Stimulated activated CD4-positive, alpha-beta T cell treated with anti-CD3 and anti-CD28 coated beads, Interleukin-12 subunit alpha, Interleukin-12 subunit beta, amount 100 ng/mL, for 24 hours (primary cell): ENCODE data around the gene LRR1.
"Not testable (repeated sequence)": the region's sequence is repeated elsewhere in the genome, so short reads cannot be mapped to it uniquely, and the experiment has no call there.

Source experiments
- DNase-seq, 2 experiments: peaks; one replicate each; pipeline ENCODE4 v3.0.0-alpha.2; 2020; ENCODE audit warnings: low read depth in 2 of 2

Gene LRR1

DNA sequence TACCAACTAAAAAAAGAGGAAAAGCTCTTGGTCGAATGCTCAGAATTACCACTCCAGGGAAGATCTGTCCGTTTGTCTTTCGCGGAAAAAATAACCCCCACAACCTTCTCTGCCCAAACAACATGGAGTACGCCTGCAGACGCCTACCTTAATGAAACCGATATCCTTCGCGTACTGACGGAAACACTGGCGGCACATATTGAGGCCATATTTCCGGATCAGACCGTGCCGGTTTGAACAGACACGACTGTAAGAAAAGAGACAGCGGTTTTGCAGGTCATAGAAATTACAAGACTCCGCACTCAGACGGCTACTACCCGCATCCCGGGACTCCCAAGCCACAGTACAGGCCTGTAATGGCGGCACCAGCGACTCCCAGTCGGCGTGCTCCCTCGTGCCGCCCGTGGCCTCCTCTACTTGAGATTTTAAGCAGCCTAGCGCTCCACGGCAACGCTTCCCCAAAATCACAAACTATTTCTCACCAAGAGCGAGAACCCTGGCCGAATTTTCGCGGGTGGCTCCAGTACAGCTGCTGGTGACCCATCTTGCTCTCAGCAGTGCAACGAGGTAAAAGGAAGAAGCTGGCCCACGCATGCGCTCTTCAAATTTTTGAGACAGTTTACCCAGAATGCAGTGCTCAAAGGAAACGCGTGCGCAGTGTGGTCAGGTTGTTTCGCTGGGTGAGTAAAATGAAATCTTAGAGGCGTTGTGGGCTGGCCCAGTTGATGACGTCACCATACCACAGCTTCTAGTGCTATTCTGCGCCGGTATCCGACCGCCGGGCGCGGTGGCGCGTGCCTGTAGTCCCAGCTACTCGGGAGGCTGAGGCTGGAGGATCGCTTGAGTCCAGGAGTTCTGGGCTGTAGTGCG lies 12.7 kb upstream of the LRR1 start, which contains the start of gene RPS29:
TSS of gene RPS29 (minus strand) at position 578 of the 870 bp plus-strand sequence. CDS start at position 544, 34 bp downstream.
- peak; percentile 96 to 100 for DNase-seq

DNA sequence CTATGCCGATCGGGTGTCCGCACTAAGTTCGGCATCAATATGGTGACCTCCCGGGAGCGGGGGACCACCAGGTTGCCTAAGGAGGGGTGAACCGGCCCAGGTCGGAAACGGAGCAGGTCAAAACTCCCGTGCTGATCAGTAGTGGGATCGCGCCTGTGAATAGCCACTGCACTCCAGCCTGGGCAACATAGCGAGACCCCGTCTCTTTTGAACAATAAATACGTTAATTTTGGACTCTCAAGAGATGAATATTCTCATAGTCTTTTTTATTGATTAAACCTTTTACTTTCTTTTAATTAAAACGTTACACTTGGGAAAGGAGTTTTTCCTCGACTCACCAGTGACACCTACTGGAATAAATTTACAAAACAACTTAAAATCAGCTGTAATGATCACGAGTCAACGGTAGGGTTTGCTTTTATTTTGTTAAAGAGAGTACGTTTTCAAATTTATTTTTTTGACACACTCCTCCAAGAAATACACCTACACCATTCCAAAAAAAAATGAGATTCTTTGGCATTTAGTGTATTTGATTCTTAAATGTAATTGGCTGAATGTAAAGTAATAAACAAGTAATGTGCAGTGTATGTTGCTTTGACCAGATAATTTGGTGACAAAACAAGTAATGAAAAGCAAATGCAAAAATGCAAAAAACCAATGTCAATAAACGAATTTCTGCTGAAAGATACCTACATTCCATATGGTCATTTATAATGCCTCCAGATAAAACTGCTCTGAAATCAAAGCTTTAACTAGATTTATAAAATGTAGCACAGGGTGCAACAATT lies 11.9 kb upstream of the LRR1 start:
- DNase-seq: peak; percentile 46 to 53

DNA sequence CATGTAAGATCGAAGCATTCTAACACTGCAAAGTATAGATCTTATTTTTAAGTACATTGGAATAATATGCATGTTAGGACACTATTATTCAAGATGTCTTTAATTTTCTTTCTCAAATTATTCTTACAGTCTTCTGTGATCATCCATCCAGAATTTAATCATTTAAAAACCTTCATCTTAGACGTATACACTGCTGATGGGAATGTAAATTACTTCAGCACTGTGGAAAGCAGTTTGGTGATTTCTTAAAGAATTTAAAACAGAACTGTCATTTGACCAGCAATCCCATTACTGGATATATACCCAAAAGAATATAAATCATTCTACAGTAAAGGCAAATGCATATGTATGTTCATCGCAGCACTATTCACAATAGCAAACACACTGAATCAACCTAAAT lies 9.4 kb upstream of the LRR1 start:
- DNase-seq: no peak

DNA sequence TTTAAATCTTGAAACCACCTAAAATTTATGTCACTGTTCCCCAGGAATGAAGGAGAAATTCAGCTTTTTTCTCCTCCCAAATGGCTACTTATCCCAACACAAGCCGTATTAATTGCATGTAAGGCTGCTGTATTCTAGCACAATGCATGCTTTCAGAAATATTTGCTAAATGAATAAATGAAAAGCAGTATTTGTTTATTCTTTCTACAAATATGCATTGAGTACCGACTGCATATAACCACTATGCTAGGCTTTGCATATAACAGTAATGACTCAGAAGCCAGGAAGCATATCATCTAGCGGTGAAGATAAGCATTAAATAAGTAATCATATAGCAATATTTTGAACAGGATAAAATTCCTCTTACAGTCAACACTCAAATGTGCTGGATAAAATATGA lies 5.7 kb upstream of the LRR1 start:
- DNase-seq: no peak

DNA sequence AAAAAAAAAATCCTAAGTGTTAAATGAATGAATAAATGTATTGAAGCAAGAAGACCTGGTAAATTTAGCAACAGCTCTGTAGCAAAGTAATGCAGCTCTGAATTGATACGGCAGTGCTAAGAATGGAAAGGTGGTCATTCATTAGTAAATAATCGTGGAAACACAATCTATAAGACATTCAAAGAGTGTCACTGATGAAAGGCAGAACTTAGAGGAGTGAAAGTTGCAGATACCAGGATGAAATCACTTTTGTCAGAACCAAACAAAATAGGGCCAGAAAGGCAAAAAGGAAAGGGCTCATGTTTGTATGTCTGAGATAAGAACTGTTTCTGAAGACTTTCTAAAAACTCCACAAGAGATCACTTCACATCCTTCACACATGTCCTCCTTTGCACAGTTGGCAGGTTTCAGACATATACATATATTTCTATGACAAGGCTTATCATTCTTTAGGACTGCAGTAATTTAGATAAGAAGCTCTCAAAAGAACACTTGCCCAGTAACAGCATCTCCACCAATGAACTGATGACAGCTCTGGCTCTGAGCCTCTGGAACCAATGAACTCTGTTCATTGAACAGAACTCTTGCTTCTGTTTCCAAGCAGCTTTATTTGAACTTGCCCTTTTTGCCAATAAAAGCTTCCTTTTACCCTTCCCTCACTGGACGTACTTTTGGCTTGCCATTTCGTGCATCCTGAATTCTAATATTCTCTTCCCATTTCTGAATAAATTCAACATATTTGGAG lies 4.2 kb upstream of the LRR1 start:
- no peak for DNase-seq

DNA sequence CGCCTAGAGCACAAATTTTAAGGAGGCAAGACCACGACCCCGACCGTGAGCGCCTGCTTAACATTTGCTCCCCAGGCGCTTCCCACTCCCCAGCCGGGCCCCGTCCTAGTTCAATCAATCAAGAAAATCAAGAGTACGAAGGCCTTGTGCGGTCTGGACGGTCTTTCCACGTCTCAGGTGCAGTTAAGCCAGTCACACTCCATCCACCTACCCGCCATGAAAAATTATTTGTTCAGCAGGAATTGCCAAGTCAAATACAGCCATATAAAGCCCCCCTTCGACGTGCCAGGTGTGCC lies 603 bp upstream of the LRR1 start:
- DNase-seq: no peak

DNA sequence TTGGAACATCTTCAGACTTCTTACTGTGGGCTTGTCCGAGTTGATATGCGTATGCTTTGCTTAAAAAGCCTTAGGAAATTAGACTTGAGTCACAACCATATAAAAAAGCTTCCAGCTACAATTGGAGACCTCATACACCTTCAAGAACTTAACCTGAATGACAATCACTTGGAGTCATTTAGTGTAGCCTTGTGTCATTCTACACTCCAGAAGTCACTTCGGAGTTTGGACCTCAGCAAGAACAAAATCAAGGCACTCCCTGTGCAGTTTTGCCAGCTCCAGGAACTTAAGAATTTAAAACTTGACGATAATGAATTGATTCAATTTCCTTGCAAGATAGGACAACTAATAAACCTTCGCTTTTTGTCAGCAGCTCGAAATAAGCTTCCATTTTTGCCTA lies 8.8 kb downstream of the LRR1 start:
- no peak for DNase-seq

DNA sequence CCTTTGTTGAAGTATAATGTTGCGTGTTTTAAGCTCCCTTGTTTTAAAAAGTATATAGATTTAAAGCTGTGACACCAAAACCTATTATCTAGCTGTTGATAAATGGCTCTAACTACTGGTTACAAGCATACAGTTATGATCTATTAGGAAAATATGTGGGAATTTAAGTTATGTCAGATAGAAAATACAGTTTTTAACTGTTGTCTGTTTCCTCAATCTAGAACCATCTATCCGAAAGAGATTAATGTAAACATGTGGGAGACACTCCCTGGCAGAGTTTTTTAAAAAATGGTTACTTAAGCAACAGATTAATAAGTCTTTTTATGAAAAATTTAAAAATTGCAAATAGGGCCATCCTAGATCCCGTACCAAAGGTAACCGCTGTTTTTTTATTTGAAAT lies 13.5 kb downstream of the LRR1 start:
- no peak for DNase-seq

DNA sequence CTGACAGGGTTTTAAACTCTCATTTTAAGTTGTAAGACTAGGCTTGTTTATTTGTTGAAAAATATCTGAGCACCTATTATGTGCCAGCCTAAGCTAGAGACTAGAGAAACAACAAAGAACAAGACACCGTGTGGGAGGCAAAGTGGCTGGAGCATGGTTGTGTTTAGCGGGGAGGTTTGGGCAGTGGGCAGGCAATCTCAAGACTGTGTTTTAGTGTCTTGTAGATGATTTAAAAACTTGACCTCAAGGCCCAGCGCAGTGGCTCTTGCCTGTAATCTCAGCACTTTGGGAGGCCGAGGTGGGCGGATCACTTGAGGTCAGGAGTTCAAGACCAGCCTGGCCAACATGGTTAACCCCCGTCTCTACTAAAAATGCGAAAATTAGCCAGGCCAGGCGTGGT lies 13.9 kb downstream of the LRR1 start:
- no peak for DNase-seq

DNA sequence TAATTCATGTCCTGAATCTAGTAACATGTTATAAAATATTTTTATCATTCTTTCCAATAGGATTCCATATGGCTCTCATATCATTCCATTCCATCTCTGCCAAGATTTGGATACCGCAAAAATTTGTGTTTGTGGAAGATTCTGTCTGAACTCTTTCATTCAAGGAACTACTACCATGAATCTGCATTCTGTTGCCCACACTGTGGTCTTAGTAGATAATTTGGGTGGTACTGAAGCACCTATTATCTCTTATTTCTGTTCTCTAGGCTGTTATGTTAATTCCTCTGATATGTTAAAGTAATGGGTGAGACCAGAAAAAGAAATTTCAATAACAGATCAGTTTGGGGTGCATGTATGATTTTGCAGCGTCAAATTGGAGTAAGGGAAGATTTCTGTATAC lies 15.5 kb downstream of the LRR1 start:
- DNase-seq: no peak

DNA sequence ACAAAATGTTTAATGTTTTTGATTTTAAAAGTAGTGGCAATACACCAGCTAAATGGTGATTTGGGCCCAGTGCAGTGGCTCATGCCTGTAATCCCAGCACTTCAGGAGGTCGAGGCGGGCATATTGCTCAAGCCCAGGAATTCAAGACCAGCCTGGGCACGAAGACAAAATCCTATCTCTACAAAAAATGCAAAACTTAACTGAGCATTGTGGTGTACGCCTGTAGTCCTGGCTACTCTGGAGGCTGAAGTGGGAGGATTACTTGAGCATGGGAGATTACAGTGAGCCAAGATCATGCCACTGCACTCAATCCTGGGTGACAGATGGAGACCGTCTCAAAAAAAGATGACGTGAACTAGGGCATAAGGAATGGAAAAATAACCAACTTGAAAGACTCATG lies 17.0 kb downstream of the LRR1 start:
- no peak for DNase-seq

DNA sequence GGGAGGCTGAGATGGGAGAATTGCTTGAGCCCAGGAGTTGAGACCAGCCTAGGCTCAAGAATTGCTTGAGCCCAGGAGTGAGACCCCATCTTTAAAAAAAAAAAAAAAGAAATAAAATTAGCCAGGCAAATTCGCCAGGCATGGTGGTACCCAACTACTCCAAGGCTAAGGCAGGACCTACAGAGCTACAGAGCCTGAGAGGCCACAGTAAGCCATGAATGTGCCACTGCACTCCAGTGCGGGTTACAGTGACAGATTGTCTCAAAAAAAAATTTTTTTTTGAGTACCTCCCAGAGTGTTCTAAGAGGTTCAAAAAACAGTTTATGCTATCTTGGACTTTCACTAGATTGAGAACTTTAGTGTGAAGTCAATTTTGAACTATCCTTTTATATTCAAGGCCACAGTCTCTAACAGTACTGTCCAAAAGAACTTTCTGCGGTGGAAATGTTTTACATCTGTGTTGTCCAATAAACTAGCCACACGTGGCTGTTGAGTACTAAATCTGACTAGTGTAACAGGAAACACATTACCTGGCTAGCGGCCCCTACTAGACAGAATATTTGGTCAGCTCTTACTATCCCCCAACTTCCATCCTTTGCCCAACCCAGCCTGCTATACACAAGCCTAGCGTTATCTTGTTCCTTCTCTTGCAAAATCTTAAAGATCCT lies 19.2 kb downstream of the LRR1 start:
- DNase-seq: no peak

DNA sequence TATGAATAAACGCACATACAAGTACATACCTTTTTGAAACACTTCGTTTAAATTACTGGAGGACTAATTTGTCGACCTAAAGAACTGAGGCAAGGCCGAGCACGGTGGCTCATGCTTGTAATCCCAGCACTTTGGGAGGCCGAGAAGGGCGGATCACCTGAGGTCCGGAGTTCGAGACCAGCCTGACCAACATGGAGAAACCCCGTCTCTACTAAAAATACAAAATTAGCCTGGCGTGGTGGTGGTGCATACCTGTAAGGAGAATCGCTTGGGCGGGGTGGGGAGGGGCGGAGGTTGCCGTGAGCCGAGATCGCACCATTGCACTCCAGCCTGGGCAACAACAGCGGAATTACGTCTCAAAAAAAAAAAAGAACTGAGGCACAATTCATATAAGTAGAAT lies 20.5 kb downstream of the LRR1 start:
- not testable (repeated sequence) for DNase-seq

DNA sequence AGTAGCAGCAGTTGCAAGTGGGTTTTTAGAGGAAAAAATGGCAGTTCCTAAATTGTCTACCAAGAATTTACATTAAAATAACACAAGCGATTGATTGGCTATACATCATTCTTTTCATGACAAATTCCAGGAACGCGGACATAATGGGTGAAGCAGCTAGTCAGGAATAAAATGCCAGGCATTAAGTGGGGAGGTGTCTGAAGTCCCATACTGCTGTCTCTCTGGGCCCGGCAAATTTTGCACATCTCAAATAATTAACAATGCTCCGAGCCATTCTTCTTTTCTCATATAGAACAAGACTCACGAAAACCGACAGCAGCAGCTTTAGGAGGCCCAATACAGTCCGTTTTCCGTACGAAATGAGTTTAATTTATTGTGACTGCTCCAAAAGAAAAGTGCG lies 21.0 kb downstream of the LRR1 start:
- DNase-seq: no peak

DNA sequence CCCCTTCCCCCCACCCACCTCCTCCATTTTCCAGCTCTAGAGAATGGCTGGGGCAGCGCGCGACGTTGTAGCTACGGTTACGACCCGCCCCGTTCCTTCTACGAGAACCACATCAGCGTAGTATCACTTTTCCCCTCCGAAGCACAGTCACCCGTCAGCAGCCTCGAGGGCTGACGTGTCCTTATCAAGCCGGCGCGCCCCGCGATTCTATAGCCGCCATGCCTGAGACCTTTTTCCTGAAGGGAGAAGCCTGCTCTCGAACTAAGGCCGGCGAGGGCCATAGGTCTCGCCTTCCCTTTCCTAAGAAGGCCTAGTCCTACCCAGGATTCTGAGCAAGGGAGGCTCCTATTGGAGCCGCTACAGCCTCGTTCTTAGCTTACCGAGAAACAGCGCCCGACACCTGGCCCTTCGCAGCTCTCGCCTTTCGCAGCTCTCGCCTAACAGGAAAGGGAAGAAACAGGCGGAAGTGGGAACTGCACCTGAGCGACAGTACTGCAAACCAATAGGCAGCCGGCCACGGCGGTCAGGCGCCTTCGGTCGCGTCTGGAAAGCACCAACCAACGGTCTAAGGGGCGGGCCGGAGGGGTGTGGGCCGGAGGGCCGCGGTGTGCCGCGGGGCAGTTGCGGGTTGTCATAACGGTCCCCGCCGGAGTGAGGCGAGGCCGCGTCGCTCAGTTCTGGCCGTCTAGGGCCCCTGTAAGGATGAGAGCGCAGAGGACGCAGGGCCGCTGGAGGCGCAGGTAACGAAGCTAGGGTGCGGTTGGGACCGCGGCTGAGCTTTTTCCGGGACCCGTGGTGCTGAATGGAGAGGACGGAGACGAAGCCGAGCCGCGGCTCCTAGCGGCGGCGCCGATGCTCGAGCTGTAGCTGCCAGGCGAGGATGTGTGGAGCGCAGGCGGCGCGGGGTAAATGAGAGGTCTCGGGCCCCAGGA lies 21.7 kb downstream of the LRR1 start, which contains the start of the genes MGAT2 and RPL36AL:
TSS of gene MGAT2 (plus strand) at position 618 of the 932 bp plus-strand sequence. CDS start 470 bp downstream, outside the sequence.
TSS of gene RPL36AL (minus strand) at position 445 of the 932 bp plus-strand sequence. CDS start 1,522 bp downstream, outside the sequence.
- peak; percentile 91 to 93 for DNase-seq

DNA sequence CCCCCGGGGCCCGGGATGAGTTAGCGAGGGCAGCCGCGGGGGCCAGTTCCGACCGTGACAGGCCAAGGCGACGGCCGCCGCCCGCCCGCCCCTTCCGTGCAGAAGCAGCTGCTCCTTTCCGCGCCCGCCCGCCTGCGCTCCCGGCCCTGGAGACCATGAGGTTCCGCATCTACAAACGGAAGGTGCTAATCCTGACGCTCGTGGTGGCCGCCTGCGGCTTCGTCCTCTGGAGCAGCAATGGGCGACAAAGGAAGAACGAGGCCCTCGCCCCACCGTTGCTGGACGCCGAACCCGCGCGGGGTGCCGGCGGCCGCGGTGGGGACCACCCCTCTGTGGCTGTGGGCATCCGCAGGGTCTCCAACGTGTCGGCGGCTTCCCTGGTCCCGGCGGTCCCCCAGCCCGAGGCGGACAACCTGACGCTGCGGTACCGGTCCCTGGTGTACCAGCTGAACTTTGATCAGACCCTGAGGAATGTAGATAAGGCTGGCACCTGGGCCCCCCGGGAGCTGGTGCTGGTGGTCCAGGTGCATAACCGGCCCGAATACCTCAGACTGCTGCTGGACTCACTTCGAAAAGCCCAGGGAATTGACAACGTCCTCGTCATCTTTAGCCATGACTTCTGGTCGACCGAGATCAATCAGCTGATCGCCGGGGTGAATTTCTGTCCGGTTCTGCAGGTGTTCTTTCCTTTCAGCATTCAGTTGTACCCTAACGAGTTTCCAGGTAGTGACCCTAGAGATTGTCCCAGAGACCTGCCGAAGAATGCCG lies 22.6 kb downstream of the LRR1 start:
- peak in 1 of 2 experiments; percentile 52 for DNase-seq

DNA sequence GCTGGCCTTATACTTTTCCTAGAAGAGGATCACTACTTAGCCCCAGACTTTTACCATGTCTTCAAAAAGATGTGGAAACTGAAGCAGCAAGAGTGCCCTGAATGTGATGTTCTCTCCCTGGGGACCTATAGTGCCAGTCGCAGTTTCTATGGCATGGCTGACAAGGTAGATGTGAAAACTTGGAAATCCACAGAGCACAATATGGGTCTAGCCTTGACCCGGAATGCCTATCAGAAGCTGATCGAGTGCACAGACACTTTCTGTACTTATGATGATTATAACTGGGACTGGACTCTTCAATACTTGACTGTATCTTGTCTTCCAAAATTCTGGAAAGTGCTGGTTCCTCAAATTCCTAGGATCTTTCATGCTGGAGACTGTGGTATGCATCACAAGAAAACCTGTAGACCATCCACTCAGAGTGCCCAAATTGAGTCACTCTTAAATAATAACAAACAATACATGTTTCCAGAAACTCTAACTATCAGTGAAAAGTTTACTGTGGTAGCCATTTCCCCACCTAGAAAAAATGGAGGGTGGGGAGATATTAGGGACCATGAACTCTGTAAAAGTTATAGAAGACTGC lies 23.4 kb downstream of the LRR1 start:
- no peak for DNase-seq

DNA sequence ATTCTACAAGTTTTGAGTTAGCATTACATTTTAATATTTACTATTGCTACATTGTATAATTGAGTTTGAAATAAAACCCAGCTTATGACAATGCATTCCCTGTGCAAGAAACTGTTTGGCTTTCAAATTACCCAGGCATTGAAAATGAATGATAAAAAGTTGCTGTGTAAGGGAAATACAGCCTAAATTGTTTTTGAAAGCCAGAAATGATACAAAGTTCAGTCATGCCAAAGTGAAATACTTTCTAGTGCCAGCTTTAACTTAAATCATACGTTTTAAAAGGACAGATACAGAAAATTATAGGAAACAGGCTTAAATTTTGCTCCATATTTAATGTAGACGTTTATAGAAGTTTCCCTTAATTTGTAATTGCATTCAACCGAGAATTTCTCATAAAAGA lies 24.6 kb downstream of the LRR1 start:
- DNase-seq: no peak
